Measurements from ENCODE around the gene CLSTN2.

The CLSTN2 gene

DNA sequence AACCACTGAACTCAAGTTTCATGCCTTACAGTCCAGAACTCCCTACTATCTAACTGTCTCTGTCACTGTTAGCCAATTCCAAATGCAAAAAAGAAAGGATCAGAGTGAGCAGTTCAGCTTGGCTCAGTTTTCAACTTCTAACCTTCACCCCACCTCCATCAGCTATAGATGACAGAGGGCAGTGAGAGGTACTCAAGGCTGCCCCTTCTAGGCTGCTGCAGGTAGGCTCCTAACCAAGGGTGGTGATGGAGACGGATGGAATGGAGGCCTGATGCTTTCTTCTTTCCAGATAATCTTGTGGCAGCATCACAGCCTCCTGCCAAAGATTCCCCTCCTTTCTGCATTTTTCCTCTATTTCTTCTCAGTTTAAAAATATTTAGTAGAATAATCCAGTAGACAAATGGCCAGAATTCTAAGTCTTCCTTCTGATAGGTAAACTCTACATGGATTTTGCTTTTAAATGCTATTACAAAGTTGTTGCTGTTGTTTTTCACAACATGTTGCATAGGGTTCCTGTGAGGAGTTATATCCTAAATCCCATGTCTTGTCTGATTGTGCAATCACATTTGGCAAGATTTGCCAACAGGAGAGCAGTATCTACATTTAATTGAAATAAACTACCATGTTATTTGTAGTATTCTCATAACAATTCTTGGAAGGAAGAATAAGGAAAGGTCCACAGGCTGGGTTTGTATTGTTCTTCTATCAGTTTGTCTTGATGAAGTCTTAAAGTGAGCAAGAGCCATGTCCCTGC is 441.3 kb downstream of the CLSTN2 start:
- in situ Hi-C loops (cut with MboI; ENCODE audit: low pct_unique_long_range_greater_than_20kb, low sequenced_read_pairs), result no loop called here
- DNase-seq, result no peak

DNA sequence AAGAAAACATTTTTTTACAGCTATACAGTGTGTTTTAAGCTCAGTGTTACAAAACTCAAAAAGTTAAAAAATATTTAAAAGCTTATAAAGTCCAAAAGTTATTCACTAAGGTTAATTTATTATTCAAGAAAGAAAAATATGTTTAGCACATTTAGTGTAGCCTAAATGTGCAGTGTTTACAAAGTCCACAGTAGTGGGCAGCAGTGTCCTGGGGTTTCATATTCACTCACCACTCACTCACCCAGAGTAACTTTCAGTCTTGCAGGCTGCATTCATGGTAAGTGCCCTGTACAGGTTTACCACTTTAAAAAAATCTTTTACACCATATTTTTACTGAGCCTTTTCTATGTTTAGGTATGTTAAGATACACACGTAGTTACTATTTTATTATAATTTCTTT is 442.7 kb downstream of the CLSTN2 start:
- in situ Hi-C loops (cut with MboI; ENCODE audit: low pct_unique_long_range_greater_than_20kb, low sequenced_read_pairs), result no loop called here
- DNase-seq, result no peak

DNA sequence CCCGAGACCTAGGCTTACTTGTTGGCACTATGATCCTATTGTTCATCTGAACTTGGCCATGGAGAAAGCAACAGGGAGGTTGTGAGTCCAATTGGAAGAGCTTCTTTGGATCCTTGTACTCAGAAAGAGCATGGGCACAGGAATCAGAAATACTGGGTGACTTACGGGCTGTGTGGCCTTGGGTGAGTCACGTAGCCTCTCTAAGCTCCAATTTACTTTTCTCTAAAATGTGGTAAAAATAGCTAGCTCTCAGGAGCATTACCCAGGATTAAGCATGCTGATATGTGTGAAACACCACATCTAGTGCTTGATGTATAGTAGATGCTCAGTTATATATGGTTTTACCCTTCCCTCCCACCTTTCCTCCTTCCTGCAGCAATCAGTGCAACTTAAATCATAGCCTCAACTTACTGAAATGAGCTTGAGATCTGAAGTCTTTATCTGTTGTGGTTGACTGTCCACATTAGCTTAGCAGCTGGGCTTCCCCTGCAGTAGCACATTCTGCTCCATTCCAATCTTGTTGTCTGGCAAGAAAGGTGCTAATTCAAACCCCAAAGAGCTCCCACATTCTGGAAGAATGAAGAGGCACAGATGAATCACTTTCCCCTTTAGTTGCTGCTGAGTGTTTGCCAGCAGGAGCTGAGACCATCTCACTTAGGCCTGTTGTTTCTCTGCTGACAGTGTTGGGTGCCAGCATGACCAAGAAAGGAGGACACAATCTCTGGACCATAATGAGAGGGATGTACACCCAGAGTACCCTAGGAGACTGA is 443.8 kb downstream of the CLSTN2 start:
- in situ Hi-C loops (cut with MboI; ENCODE audit: low pct_unique_long_range_greater_than_20kb, low sequenced_read_pairs), result no loop called here
- no peak for DNase-seq

DNA sequence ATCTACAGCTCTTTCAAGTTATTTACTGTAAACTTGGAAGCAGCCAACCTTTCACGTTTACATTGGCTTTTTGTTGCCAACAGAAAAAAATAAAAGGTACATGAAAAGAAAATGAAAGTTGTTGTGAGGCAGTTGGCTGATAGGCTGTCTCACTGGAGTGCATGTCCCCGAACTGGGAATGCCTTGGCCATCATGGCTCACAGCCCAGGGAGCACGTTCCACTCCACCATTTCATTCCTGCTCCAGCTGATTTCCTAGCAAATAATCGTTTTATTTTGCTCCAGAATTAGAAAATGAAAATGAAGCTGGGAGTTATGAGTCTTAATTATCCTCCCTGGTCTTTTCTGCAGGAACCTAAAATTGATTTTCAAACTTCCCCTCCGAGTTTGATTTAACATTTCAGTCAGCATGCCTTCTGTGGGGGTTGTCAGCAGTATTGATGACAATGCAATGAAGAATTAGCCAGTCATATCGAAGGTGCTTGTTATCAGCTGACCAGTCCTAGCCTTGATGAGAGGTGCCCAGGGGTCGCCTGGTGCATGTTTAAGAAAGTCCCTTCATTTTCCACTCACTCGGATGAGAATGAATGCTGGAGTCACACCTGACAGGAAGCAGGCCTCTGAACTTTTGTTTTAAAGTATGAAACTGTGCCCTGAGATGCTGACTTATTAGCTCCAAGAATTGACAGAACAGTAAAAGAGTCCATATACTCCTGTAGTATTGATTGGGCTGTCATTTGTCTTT is 449.2 kb downstream of the CLSTN2 start:
- in situ Hi-C loops (cut with MboI; ENCODE audit: low pct_unique_long_range_greater_than_20kb, low sequenced_read_pairs), result no loop called here
- no peak for DNase-seq

DNA sequence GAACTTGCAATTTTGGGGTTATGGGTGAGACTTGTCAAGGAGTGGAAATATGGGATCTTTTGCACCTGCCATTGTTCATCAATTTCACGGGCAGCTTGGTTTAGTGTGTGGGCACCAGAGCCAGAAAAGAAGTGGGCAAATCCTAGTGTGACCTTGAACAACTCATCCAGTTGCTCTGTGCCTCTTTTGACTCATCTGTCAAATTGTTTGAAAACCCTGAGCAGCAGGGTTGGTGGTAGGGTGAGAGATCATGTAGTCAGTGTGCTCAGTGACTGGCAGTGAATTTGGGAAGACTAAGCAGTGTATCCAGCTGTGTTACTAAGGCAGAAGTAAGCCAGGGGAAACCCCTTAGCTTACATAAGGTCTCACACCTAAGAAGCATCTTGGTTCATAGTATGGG is 449.9 kb downstream of the CLSTN2 start:
- in situ Hi-C loops (cut with MboI; ENCODE audit: low pct_unique_long_range_greater_than_20kb, low sequenced_read_pairs), result no loop called here
- no peak for DNase-seq

DNA sequence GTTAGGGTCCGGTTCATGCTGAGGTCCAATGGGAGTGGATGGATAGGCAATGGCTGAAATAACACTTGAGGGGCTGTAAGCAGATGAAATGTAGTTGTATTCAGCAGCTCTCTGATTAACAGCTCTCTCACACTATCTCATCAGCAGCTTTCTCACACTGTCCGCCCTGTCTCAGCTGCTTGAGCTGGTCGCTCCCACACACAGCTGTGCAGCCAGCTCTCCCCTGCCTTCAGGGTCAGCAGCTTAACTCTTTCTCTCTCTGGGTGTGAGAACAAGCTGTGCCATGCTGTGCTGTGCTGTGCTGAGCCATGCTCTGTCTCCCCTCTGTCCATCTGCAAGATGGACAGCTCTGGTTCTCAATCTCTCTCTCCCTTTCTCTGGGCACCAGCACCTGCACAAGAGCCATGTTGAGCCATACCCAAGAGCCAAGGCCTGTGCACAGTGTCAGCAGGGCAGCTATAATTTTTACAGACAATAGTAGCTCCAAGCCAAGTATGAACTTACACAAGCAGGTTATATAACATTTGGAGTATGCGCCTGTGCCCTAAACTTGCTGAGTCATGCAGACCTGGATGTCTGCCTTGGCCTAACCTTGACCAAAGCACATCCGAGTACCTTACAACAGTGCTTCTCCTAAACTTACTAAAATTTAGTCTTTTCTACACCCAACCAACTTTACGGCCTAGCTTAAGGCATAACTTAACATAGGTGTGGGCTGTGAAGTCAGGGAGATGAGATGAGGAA is 451.5 kb downstream of the CLSTN2 start:
- in situ Hi-C loops (cut with MboI; ENCODE audit: low pct_unique_long_range_greater_than_20kb, low sequenced_read_pairs), result no loop called here
- no peak for DNase-seq

DNA sequence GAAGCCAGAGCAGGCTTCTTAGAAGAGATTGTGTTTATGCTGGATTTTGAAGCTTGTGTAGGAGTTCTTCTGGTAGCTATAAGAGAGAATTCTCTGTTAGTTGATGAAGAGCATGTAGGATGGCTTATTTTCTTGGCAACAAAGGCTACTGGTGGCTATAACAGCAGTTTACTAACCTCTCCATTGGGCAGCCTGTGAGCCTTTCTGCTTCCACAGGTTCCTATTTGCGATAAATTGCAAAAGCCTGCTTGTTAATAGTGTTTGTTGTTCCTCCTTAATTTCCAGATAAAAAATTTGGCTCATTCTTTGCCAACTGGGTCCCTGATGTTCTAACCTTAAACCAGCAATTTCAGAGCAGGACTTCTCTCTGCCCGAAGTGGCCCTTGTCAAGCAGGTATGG is 452.3 kb downstream of the CLSTN2 start:
- in situ Hi-C loops (cut with MboI; ENCODE audit: low pct_unique_long_range_greater_than_20kb, low sequenced_read_pairs), result no loop called here
- no peak for DNase-seq

DNA sequence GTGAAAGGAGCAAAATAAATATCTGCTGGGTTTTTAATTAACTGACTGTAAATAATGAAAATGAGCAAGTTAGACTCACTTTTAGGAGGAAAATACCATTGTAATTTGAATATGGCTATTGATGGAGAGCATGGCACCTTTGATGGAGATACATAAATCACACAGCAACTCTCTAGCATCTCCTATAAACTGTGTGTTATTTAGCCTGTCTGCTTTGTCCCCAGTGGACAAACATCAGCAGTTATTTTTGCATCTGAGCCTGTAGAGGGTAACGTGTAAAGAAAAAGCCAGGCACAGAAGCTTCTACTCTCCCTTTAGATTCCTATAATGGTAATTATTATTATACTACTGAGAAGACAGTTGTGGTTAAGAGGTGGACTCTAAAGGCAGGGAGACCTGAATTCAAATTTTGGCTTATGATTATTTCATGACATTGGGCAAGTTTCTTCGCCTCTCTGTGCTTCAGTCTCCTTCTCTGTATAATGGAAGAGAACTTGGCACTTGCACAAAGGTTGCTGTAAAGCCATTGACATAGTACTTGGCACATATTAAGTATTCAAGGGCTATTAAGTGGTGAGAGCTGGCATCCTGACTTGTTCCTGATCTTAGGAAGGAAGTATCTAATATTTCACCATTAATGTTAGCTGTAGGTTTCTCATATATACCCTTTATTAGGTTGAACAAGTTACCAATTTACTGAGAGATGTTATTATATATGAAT is 453.4 kb downstream of the CLSTN2 start:
- in situ Hi-C loops (cut with MboI; ENCODE audit: low pct_unique_long_range_greater_than_20kb, low sequenced_read_pairs), result no loop called here
- no peak for DNase-seq

DNA sequence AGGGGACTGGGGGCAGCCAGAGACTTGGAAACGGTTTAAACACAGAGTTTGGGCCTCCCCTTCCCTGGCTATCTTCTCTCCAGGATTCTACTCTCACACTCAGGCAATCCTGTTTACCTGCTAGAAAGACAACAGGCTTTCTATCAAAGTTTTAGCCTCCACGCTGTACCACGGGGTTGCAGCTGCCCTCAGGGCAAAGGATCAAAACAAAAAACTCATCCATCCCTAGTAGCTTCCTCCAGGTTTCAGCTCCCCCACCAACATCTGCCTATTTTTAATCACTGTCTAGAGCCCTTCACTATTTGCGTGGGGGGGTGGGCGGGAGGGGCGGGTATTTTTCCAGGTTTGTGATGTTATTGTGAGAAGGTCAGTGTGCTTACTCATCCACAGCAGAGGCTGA is 456.1 kb downstream of the CLSTN2 start:
- no peak for DNase-seq
- in situ Hi-C loops (cut with MboI; ENCODE audit: low pct_unique_long_range_greater_than_20kb, low sequenced_read_pairs), result no loop called here

DNA sequence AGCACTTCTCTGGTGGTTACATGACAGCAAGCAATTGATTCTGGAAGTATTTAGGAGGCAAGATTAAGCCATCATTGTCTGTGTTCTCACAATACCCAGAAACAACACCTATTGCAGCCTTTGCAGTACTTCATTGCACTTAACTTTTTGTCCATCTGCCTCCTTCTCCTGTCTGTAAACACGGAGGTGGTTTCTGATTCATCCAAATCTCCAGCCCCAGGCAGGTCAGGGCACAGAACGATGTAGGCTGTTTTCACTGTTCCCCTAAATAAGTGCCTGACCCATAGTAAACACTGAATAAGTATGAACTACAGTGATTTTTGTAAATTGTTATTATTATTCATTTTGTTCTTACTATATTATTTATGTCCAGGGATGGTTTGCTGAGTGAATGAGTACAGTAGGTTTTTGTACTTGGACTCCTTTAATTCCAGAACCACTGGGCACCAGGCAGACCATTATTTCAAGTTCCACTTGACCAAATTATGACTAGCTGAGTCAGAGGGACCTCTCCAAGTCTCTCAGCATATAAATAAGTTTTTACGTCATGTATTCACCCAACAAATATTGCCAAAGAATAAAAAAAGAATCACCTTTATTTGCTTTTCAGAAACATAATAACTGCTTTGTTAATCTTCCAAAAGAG is 459.6 kb downstream of the CLSTN2 start:
- in situ Hi-C loops (cut with MboI; ENCODE audit: low pct_unique_long_range_greater_than_20kb, low sequenced_read_pairs), result no loop called here
- DNase-seq, result no peak

DNA sequence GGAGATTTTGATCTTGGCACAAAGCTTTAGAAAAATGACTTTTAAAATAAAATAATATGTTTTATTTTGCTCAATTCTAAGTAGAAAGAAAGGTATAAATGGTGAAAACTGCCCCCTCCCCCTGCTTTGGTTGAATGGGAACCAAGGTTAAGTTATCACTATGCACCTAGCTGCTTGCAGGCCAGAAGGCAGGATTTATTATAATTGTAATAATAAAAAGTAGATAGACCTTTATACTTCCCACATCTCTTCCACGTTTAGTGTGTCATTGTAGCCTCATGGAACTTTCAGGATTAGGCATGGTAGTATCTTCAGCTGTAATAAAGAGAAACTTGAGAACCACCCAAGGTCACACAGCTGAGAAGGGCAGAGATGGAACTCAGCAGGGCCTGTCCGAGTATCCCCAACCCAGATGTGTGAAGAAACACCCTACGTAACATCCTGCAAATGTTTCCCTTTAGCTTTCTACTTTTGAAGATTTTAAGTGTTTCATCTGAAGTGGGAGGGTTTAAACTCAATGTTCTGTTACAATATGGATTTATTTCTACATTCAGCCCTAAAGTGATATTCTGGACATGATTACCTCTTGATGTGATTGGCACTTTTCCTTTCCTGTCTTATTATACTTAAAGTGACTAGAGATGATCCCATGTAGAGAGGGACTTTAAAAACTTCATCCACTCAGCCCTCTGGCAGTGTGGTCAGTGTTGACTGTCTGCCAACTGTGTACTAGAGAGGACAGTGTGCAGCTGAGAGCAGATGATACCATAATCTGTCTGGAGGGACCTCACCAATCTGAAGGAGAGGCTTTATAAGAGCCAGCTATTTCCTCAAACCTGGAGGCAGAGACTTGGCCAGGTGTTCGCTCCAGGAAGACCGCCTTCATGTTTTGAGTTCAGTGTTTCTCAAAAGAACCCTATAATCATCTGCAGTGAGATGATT is 460.4 kb downstream of the CLSTN2 start:
- in situ Hi-C loops (cut with MboI; ENCODE audit: low pct_unique_long_range_greater_than_20kb, low sequenced_read_pairs), result no loop called here
- DNase-seq, result no peak

DNA sequence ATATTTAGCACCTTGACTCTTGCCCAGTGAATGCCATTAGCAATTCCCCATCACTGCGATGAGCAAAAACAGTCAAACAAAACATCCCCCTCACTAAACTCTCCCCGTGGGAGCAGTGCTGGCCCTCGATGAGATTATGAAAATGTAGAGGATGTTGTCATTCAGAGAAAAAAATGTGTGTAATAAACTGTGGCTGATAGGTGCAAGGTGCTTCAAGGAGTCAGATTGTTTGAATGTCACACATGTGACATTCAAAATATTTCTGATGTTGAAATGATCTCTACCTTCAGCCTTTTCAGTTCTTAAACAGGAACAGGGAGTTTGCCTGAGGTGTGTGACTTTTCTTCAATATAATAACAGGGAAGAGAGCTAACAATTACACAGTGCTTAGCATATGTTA is 461.1 kb downstream of the CLSTN2 start:
- in situ Hi-C loops (cut with MboI; ENCODE audit: low pct_unique_long_range_greater_than_20kb, low sequenced_read_pairs), result no loop called here

DNA sequence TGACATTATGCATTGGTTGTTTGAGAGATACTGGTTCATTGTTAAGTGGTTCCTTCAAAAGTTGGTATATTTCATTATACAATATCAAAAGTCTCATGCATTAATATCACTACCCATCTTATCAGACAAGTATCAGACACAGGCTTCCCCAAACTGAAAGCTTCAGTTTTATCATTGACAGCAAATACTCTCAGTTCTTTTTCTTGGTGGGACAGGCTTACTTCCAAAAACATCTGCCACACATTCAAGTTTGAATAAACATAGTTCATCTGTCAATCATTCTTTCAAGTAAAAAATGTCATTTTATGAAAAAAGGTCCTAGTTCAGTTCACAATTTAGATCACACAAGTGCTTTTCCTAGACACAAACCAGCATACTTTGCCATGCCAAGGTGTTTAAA is 462.9 kb downstream of the CLSTN2 start:
- in situ Hi-C loops (cut with MboI; ENCODE audit: low pct_unique_long_range_greater_than_20kb, low sequenced_read_pairs), result no loop called here
- DNase-seq, result no peak

More for the DNA sequence above, 461.1 kb downstream of the CLSTN2 start:
- DNase-seq, result no peak

DNA sequence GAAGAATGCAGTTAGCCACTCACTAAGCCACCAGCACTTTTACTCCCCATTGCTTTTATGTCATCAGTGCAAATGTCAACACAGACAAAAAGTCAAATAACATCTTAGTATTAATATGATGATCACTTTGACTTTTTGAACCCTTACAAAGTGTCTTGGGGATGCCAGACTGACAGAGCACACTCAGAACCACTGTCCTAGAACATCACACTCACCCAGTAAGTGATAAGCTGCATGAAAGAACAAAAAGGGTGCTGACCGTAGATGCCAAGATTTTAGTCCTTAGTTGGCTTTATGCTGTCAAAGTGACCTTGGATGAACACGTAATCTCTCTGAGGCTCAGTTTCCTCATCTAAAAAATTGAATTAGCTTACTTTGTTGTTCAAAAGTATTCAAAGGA is 463.4 kb downstream of the CLSTN2 start:
- in situ Hi-C loops (cut with MboI; ENCODE audit: low pct_unique_long_range_greater_than_20kb, low sequenced_read_pairs), result no loop called here
- DNase-seq, result no peak

DNA sequence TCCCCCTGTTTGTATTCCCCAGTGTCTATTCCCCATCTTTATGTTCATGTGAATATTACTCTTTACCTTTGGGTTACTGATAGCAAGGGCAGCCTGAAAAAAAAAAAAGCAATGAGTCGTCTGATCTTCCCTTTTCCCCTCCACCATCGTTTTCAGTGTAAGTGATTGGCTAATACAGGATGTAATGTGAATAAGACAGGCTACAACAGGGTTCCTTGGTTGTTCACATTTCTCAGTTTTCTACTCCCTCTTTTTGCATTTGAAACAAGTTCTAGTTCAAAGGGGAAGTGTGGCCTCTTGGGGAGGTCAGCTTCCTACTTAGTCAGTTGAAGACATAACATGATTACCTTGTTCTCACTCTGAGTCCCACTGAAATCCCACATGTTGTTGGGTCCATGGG is 464.9 kb downstream of the CLSTN2 start:
- no peak for DNase-seq
- in situ Hi-C loops (cut with MboI; ENCODE audit: low pct_unique_long_range_greater_than_20kb, low sequenced_read_pairs), result no loop called here

DNA sequence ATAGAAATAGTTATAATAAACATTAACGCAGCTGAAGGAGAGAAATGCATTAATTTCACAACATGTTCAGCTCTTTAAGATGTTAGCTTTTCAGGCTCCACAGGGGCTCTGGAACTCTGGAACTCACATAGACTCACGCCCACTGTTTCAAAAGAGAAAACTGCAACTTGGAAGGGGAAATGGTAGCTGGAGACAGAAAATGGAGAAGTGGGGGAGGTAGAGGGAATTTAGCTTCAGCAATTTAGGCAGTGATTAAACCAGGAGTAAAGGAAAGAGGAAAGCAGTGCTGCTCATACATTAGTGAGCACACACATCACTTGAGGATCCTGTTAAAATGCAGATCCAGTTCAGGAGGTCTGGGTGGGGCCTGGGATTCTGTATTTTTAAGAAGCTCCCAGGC is 468.1 kb downstream of the CLSTN2 start:
- in situ Hi-C loops (cut with MboI; ENCODE audit: low pct_unique_long_range_greater_than_20kb, low sequenced_read_pairs), result no loop called here
- no peak for DNase-seq

DNA sequence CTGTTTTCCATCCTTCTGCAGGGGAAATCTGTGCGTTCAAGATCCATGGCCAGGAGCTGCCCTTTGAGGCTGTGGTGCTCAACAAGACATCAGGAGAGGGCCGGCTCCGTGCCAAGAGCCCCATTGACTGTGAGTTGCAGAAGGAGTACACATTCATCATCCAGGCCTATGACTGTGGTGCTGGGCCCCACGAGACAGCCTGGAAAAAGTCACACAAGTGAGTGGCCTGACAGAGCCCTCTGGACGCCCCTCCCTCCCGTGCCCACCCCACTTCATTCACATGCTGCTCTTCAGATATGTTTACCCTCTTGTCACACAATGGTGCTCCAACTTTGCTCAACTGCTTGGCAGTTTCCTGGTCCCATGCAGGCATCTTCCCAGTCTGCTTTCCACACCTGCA is 468.6 kb downstream of the CLSTN2 start:
- DNase-seq, result no peak
- in situ Hi-C loops (cut with MboI; ENCODE audit: low pct_unique_long_range_greater_than_20kb, low sequenced_read_pairs), result no loop called here
